SK-N-SH treated with all-trans-retinoic acid at 6 μM for 48 hours (cell line): ENCODE measurements around the gene HOXA4.

Experiments used
- ATAC-seq: fragments of 200-7000 bp; cut with Tn5 transposase; 3 replicates; pipeline ENCODE4 v1.9.1; 2020; ENCODE audit warnings: mild to moderate bottlenecking, moderate library complexity
- ARNTL ChIP-seq: fragments of 450-650 bp; formaldehyde crosslinking; IDR thresholded peaks from 2 replicates; pipeline ENCODE4 v1.5.0; 2020; ENCODE audit warnings: low read depth, mild to moderate bottlenecking, moderate library complexity, borderline replicate concordance
- BACH2 ChIP-seq: fragments of 250-450 bp; sonication (Bioruptor Pico); IDR thresholded peaks from 2 replicates; pipeline ENCODE4 v1.9.0; 2021; ENCODE audit warnings: mild to moderate bottlenecking, borderline replicate concordance
- CREB5 ChIP-seq: fragments of 250-450 bp; sonication (Bioruptor Pico); IDR thresholded peaks from 2 replicates; pipeline ENCODE4 v1.5.1; 2020; ENCODE audit warnings: low read depth, mild to moderate bottlenecking, moderate library complexity
- CSDC2 ChIP-seq: fragments of 250-450 bp; sonication (Bioruptor Pico); IDR thresholded peaks from 2 replicates; pipeline ENCODE4 v1.5.0; 2020; ENCODE audit warnings: mild to moderate bottlenecking, moderate library complexity
- ESRRG ChIP-seq: fragments of 250-450 bp; sonication (Bioruptor Pico); IDR thresholded peaks from 2 replicates; pipeline ENCODE4 v1.6.1; 2021; ENCODE audit warnings: mild to moderate bottlenecking
- GLIS3 ChIP-seq: fragments of 250-450 bp; sonication (Bioruptor Pico); IDR thresholded peaks from 2 replicates; pipeline ENCODE4 v1.5.0; 2020; ENCODE audit warnings: mild to moderate bottlenecking, moderate library complexity
- ISL1 ChIP-seq: fragments of 250-450 bp; sonication (Bioruptor Pico); IDR thresholded peaks from 2 replicates; pipeline ENCODE4 v2.1.2; 2022; ENCODE audit warnings: mild to moderate bottlenecking, moderate library complexity
- OSR1 ChIP-seq: fragments of 250-450 bp; sonication (Bioruptor Pico); IDR thresholded peaks from 2 replicates; pipeline ENCODE4 v1.8.0; 2022; ENCODE audit warnings: moderate library complexity, mild to moderate bottlenecking, inconsistent platforms
- PATZ1 ChIP-seq: fragments of 250-450 bp; sonication (Bioruptor Pico); IDR thresholded peaks from 2 replicates; pipeline ENCODE4 v1.8.0; 2020; ENCODE audit warnings: mild to moderate bottlenecking, moderate library complexity, borderline replicate concordance
- POU6F1 ChIP-seq: fragments of 250-450 bp; sonication (Bioruptor Pico); IDR thresholded peaks from 2 replicates; pipeline ENCODE4 v1.8.0; 2021; ENCODE audit warnings: low read depth, mild to moderate bottlenecking, moderate library complexity, borderline replicate concordance
- PPARA ChIP-seq: fragments of 250-450 bp; sonication (Bioruptor Pico); IDR thresholded peaks from 2 replicates; pipeline ENCODE4 v1.5.0; 2020; ENCODE audit warnings: mild to moderate bottlenecking, borderline replicate concordance
- RARB ChIP-seq: fragments of 250-450 bp; sonication (Bioruptor Pico); IDR thresholded peaks from 2 replicates; pipeline ENCODE4 v1.8.0; 2021; ENCODE audit warnings: mild to moderate bottlenecking, moderate library complexity
- SNAI2 ChIP-seq: fragments of 250-450 bp; sonication (Bioruptor Pico); IDR thresholded peaks from 2 replicates; pipeline ENCODE4 v1.5.0; 2020; ENCODE audit warnings: mild to moderate bottlenecking, moderate library complexity
- TCF4 ChIP-seq: fragments of 250-450 bp; sonication (Bioruptor Pico); IDR thresholded peaks from 2 replicates; pipeline ENCODE4 v1.8.0; 2021; ENCODE audit warnings: mild to moderate bottlenecking, moderate library complexity, borderline replicate concordance
- TOX ChIP-seq: fragments of 250-450 bp; sonication (Bioruptor Pico); IDR thresholded peaks from 2 replicates; pipeline ENCODE4 v1.8.0; 2021; ENCODE audit warnings: mild to moderate bottlenecking, moderate library complexity, borderline replicate concordance
- TSHZ2 ChIP-seq: fragments of 250-450 bp; sonication (Bioruptor Pico); IDR thresholded peaks from 2 replicates; pipeline ENCODE4 v1.5.0; 2020; ENCODE audit warnings: mild to moderate bottlenecking, moderate library complexity
- ZC3H10 ChIP-seq: fragments of 250-450 bp; sonication (Bioruptor Pico); IDR thresholded peaks from 2 replicates; pipeline ENCODE4 v1.5.1; 2021; ENCODE audit warnings: mild to moderate bottlenecking, moderate library complexity
- ZFP30 ChIP-seq: fragments of 450-650 bp; formaldehyde crosslinking; IDR thresholded peaks from 2 replicates; pipeline ENCODE4 v1.5.0; 2022; ENCODE audit warnings: mild to moderate bottlenecking, moderate library complexity
- ZNF565 ChIP-seq: fragments of 450-650 bp; formaldehyde crosslinking; conservative IDR thresholded peaks from 2 replicates; pipeline ENCODE4 v1.5.0; 2020; ENCODE audit warnings: low read depth, mild to moderate bottlenecking, moderate library complexity
- ZNF70 ChIP-seq: fragments of 450-650 bp; formaldehyde crosslinking; IDR thresholded peaks from 2 replicates; pipeline ENCODE4 v1.5.0; 2020; ENCODE audit warnings: mild to moderate bottlenecking, moderate library complexity
- ZNF8 ChIP-seq: fragments of 450-650 bp; formaldehyde crosslinking; IDR thresholded peaks from 2 replicates; pipeline ENCODE4 v1.5.0; 2020; ENCODE audit warnings: mild to moderate bottlenecking, moderate library complexity

The HOXA4 gene

GRCh38 chr7:27160145-27160545 lies 29.6 kb upstream of the HOXA4 start (continued):
- TF ChIP-seq ESRRG (CRISPR knock-in tag) (no peak), PPARA (CRISPR knock-in tag) (no peak), ZNF8 (CRISPR knock-in tag) (no peak)
- TF ChIP-seq, all 23 proteins: peak for 0

GRCh38 chr7:27159266-27160144 lies 28.9 kb upstream of the HOXA4 start:
- ATAC-seq: no peak
- TF ChIP-seq TCF4 (no peak), ZNF565 (CRISPR knock-in tag) (no peak), CSDC2 (CRISPR knock-in tag) (no peak), GLIS3 (CRISPR knock-in tag) (no peak), SNAI2 (CRISPR knock-in tag) (no peak), ZNF8 (CRISPR knock-in tag) (no peak), ESRRG (CRISPR knock-in tag) (no peak), TSHZ2 (CRISPR knock-in tag) (no peak), TOX (no peak), RARB (CRISPR knock-in tag) (no peak), ISL1 (no peak), ZC3H10 (no peak), ARNTL (no peak), PATZ1 (CRISPR knock-in tag) (no peak), ZNF70 (CRISPR knock-in tag) (no peak), POU6F1 (CRISPR knock-in tag) (no peak), CREB5 (CRISPR knock-in tag) (no peak), BACH2 (CRISPR knock-in tag) (no peak), ZFP30 (no peak), OSR1 (no peak)
- TF ChIP-seq, all 23 proteins: peak for 0

- ATAC-seq: no peak
- TF ChIP-seq ZNF8 (CRISPR knock-in tag): no peak
- no peak for TF ChIP-seq TSHZ2 (CRISPR knock-in tag)
- TF ChIP-seq GLIS3 (CRISPR knock-in tag): no peak
- TF ChIP-seq SNAI2 (CRISPR knock-in tag): no peak
- no peak for TF ChIP-seq ARNTL
- TF ChIP-seq, all 23 proteins: peak for 0
These were observed 28.1 kb upstream of the HOXA4 start for GRCh38 chr7:27158436-27159265.
